Mesothelial cell of epicardium (in vitro differentiated cells): ENCODE data around the gene BBS4. TPM values are rescaled to one million over a fixed set of nuclear protein-coding genes. Genes with fewer than 3 reads are reported as not detected.

ENCODE experiments used
- DNase-seq, 2 experiments: peaks; one replicate each; pipeline ENCODE4 v3.0.0; 2021; ENCODE audit warnings: low spot score in 2 of 2; ENCODE audit not compliant: unreplicated experiment in 2 of 2
- H3K27ac Mint-ChIP-seq: 2 replicates; pipeline ENCODE4 v1.8.0; 2021; ENCODE audit warnings: mixed read lengths
- H3K27me3 Mint-ChIP-seq: 2 replicates; pipeline ENCODE4 v1.8.0; 2021; ENCODE audit warnings: low read depth, mixed read lengths
- H3K36me3 Mint-ChIP-seq: 2 replicates; pipeline ENCODE4 v1.8.0; 2021; ENCODE audit warnings: mixed read lengths
- H3K4me1 Mint-ChIP-seq: 2 replicates; pipeline ENCODE4 v1.8.0; 2021; ENCODE audit warnings: mixed read lengths
- H3K4me3 Mint-ChIP-seq: 2 replicates; pipeline ENCODE4 v1.8.0; 2021; ENCODE audit warnings: mild to moderate bottlenecking, moderate library complexity, mixed read lengths
- H3K9me3 Mint-ChIP-seq: 2 replicates; pipeline ENCODE4 v1.8.0; 2021; ENCODE audit warnings: mixed read lengths
- total RNA-seq: library from RNA; stranded (reverse); gene quantifications from 3 replicates; pipeline ENCODE4 v1.2.1, GENCODE V29; 2021
- TF ChIP-seq, protein P1 (sequence below): fragments of 200-600 bp; sonication (generic); IDR thresholded peaks from one replicate; pipeline ENCODE4 v1.5.0; 2021; ENCODE audit warnings: antibody characterized with exemption; ENCODE audit not compliant: unreplicated experiment

BBS4 gene
- total RNA-seq, 1 donor from 2014 or later = 33.5 TPM

DNA sequence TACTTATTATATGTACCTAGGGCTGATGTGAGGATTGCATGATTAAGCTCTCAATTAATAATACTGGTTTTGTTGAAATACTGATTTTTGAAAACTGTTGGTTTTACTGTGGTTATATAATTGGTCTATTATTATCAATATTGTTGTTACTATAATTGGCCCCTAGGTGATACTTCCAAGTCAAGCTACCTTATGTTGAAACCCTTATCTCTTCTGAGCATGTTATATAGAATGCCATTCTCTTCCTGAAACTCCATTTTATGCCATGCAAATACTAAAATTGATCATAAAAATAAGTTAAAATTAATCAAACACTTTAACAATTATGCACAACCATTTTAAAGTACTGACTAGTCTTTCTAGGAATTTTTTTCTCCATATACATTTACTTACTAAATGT, 46.1 kb downstream of the BBS4 start:
- H3K9me3 Mint-ChIP-seq = no peaks in the 10 kb centered on the region
- DNase-seq = no peak
- H3K27ac Mint-ChIP-seq = no peak overlapping the region
- TF ChIP-seq, protein P1, sequence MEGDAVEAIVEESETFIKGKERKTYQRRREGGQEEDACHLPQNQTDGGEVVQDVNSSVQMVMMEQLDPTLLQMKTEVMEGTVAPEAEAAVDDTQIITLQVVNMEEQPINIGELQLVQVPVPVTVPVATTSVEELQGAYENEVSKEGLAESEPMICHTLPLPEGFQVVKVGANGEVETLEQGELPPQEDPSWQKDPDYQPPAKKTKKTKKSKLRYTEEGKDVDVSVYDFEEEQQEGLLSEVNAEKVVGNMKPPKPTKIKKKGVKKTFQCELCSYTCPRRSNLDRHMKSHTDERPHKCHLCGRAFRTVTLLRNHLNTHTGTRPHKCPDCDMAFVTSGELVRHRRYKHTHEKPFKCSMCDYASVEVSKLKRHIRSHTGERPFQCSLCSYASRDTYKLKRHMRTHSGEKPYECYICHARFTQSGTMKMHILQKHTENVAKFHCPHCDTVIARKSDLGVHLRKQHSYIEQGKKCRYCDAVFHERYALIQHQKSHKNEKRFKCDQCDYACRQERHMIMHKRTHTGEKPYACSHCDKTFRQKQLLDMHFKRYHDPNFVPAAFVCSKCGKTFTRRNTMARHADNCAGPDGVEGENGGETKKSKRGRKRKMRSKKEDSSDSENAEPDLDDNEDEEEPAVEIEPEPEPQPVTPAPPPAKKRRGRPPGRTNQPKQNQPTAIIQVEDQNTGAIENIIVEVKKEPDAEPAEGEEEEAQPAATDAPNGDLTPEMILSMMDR = no peak
- no peaks in the 10 kb centered on the region for H3K4me1 Mint-ChIP-seq
- no peak overlapping the region for H3K4me3 Mint-ChIP-seq
- peaks cover 27% of the 10 kb centered on the region for H3K36me3 Mint-ChIP-seq
- H3K27me3 Mint-ChIP-seq = no peaks in the 10 kb centered on the region

DNA sequence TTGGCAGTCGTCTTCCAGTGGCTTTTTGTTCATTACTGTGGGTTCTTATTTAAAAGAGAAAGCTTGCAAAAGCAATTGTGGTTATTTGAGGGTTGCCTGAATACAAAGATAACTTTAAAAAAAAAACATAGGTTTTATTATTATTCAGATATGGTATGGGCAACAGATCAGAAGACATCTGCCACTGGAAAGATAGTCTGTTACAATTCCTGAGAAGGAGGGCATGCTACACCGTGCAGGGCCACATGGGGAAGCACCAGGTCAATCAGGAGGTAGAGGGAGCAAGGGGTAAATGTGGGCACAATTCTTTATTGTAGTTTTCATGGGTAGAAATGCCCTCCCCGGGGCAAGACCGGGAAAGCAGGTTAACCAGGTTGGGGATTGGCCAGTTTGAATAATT, 46.5 kb downstream of the BBS4 start:
- TF ChIP-seq, protein P1 = no peak
- no peaks in the 10 kb centered on the region for H3K27me3 Mint-ChIP-seq
- H3K4me3 Mint-ChIP-seq = no peak overlapping the region
- no peak overlapping the region for H3K27ac Mint-ChIP-seq
- H3K36me3 Mint-ChIP-seq = peaks cover 28% of the 10 kb centered on the region
- H3K9me3 Mint-ChIP-seq = no peaks in the 10 kb centered on the region
- no peak for DNase-seq
- no peaks in the 10 kb centered on the region for H3K4me1 Mint-ChIP-seq

GRCh38 chr15:72733941-72734738, 48.1 kb downstream of the BBS4 start:
- Mint-ChIP-seq H3K4me1 (no peaks in the 10 kb centered on the region), H3K4me3 (no peak overlapping the region), H3K27me3 (no peaks in the 10 kb centered on the region), H3K27ac (no peak overlapping the region), H3K36me3 (peaks cover 40% of the 10 kb centered on the region), H3K9me3 (no peaks in the 10 kb centered on the region)
- no peak for DNase-seq
- TF ChIP-seq, protein P1 = no peak

DNA sequence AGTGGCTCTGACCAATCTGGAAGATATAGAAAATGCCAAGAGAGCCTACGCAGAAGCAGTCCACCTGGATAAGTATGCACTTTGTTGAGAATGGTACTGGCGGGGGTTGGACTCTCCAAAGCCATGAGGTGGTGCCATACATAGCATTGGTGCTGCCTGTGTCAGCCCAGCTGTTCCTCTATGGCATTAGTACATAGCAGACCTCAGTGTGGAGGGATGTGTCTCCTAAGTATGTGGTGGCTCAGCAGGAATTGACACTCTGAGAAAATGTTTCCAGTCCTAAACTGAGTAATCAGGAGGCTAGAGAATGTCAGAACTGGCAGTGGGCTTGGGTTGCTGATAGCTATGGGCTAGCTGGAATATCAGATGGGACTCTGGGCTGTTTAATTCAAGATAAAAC, 49.1 kb downstream of the BBS4 start:
- Mint-ChIP-seq H3K4me3 (no peak overlapping the region), H3K4me1 (no peaks in the 10 kb centered on the region), H3K27me3 (no peaks in the 10 kb centered on the region), H3K9me3 (no peaks in the 10 kb centered on the region), H3K27ac (no peak overlapping the region), H3K36me3 (peaks cover 48% of the 10 kb centered on the region)
- DNase-seq = no peak
- TF ChIP-seq, protein P1 = no peak

- Mint-ChIP-seq H3K9me3 (peaks cover 13% of the 10 kb centered on the region), H3K27ac (no peak overlapping the region), H3K4me1 (no peaks in the 10 kb centered on the region), H3K4me3 (no peak overlapping the region), H3K36me3 (peaks cover 60% of the 10 kb centered on the region), H3K27me3 (no peaks in the 10 kb centered on the region)
- TF ChIP-seq, protein P1 = no peak
- DNase-seq = no peak
Measured at GRCh38 chr15:72737061-72737460, 51.1 kb downstream of the BBS4 start.
